Keratinocyte (primary cell): Measurements from ENCODE around the gene NCKAP5. TPM values are rescaled to one million over a fixed set of nuclear protein-coding genes. Genes with fewer than 3 reads are reported as not detected.
A peak's percentile ranks its signal among the peaks of the same experiment; 100 is the strongest.

Source experiments
- DNase-seq: peaks from one replicate; pipeline ENCODE4 v3.0.0-alpha.2; 2011; ENCODE audit warnings: low read depth, missing footprints, low spot score
- FAIRE-seq: peaks from 2 replicates; lab custom pipeline; 2011; peaks lifted over from hg19 to GRCh38; lab: Jason Lieb, UNC
- H2AFZ ChIP-seq: 2 replicates; pipeline ENCODE4 v1.6.0; 2012; ENCODE audit warnings: low read length, control low read depth, inconsistent platforms; ENCODE audit not compliant: control insufficient read depth
- H3K27ac ChIP-seq: 2 replicates; pipeline ENCODE4 v1.5.1; 2011; ENCODE audit warnings: low read length; ENCODE audit not compliant: control insufficient read depth, insufficient read depth
- H3K27me3 ChIP-seq: 3 replicates; pipeline ENCODE4 v1.6.0; 2011; ENCODE audit warnings: low read length; ENCODE audit not compliant: control insufficient read depth, insufficient read depth; ENCODE audit errors: extremely low read depth
- H3K36me3 ChIP-seq, 2 experiments: 2 replicates in 1 of 2; 3 replicates in 1 of 2; pipeline ENCODE4 v1.5.1; 2011; ENCODE audit warnings: low read length in 2 of 2, mild to moderate bottlenecking in 1 of 2; ENCODE audit not compliant: control insufficient read depth in 2 of 2, insufficient read depth in 2 of 2; ENCODE audit errors: extremely low read depth in 1 of 2
- H3K4me1 ChIP-seq: 3 replicates; pipeline ENCODE4 v1.5.1; 2011; ENCODE audit warnings: low read length; ENCODE audit not compliant: control insufficient read depth, insufficient read depth; ENCODE audit errors: extremely low read depth
- H3K4me2 ChIP-seq: 3 replicates; pipeline ENCODE4 v1.6.0; 2011; ENCODE audit warnings: low read depth, low read length; ENCODE audit not compliant: control insufficient read depth, insufficient read depth; ENCODE audit errors: extremely low read depth
- H3K4me3 ChIP-seq, 3 experiments: fragments of 200-600 bp in 1 of 3; sonication (generic) in 1 of 3; 2 replicates in 2 of 3; 3 replicates in 1 of 3; pipeline ENCODE4 v1.5.1; 2011 to 2016; ENCODE audit warnings: low read length in 3 of 3, mild to moderate bottlenecking in 3 of 3, control low read depth in 2 of 3, inconsistent platforms in 1 of 3, low read depth in 1 of 3, mixed read lengths in 1 of 3, mixed run types in 1 of 3, moderate library complexity in 1 of 3; ENCODE audit not compliant: control insufficient read depth in 2 of 3, insufficient read depth in 2 of 3; ENCODE audit errors: extremely low read depth in 1 of 3
- H3K79me2 ChIP-seq: 2 replicates; pipeline ENCODE4 v1.6.0; 2012; ENCODE audit warnings: low read length; ENCODE audit not compliant: control insufficient read depth, insufficient read depth
- H3K9ac ChIP-seq: 3 replicates; pipeline ENCODE4 v1.6.0; 2011; ENCODE audit warnings: low read length; ENCODE audit not compliant: control insufficient read depth, insufficient read depth; ENCODE audit errors: extremely low read depth
- H3K9me1 ChIP-seq: 3 replicates; pipeline ENCODE4 v1.6.0; 2011; ENCODE audit warnings: low read length; ENCODE audit not compliant: control insufficient read depth, insufficient read depth; ENCODE audit errors: extremely low read depth
- H3K9me3 ChIP-seq: 2 replicates; pipeline ENCODE4 v1.5.1; 2012; ENCODE audit warnings: low read depth, low read length; ENCODE audit not compliant: control insufficient read depth
- H4K20me1 ChIP-seq: 3 replicates; pipeline ENCODE4 v1.6.0; 2011; ENCODE audit warnings: low read length; ENCODE audit not compliant: control insufficient read depth, insufficient read depth; ENCODE audit errors: extremely low read depth
- CTCF ChIP-seq, 3 experiments: IDR thresholded peaks in 1 of 3; conservative IDR thresholded peaks in 1 of 3; optimal IDR thresholded peaks in 1 of 3; 2 replicates in 2 of 3; 3 replicates in 1 of 3; pipeline versions ENCODE3 to v1.5.1; 2011; ENCODE audit warnings: low read length in 3 of 3, mild to moderate bottlenecking in 3 of 3, moderate library complexity in 2 of 3, control low read depth in 1 of 3, inconsistent platforms in 1 of 3; ENCODE audit not compliant: insufficient read depth in 2 of 3; ENCODE audit errors: extremely low read depth in 1 of 3
- EZH2 ChIP-seq: IDR thresholded peaks from one replicate; pipeline ENCODE4 v1.6.1; 2012; ENCODE audit warnings: inconsistent platforms, mild to moderate bottlenecking, low read length, moderate library complexity
- dilution Hi-C: fragments of 300-500 bp; cut with MboI; formaldehyde crosslinking; loops from one replicate; pipeline ENCODE4 v1.7.0; 2020; ENCODE audit warnings: low sequenced_read_pairs; ENCODE audit not compliant: extremely low pct_ligation_motif_present
- polyA plus RNA-seq, 5 experiments: library from polyadenylated mRNA; depleted of rRNA in 3 of 5; stranded (reverse) in 3 of 5; stranded (forward) in 1 of 5; unstranded in 1 of 5; fragments of >200 nt; gene quantifications; 1 replicate in 1 of 5; 2 replicates in 3 of 5; 3 replicates in 1 of 5; pipeline versions ENCODE4 v1.2.1 to v1.2.3, GENCODE V29; 2011 to 2012; ENCODE audit warnings: missing spikeins in 2 of 5, low read depth in 1 of 5, low replicate concordance in 1 of 5

NCKAP5 gene
- polyA plus RNA-seq, 1 donor (not counting 4 experiments of a cell fraction or from before 2014, with no cell fraction given): 3.6 TPM

- Histone ChIP-seq H4K20me1 (no peaks in the 10 kb centered on the region), H3K9me3 (no peaks in the 10 kb centered on the region), H2AFZ (no peak overlapping the region), H3K4me2 (no peak overlapping the region), H3K9ac (no peak overlapping the region), H3K36me3 (peaks cover 0 to 3% of the 10 kb centered on the region in 2 experiments), H3K27ac (no peak overlapping the region), H3K27me3 (no peaks in the 10 kb centered on the region), H3K4me1 (peaks cover 17% of the 10 kb centered on the region), H3K9me1 (no peaks in the 10 kb centered on the region), H3K79me2 (no peaks in the 10 kb centered on the region), H3K4me3 (no peak overlapping the region)
- FAIRE-seq (no peak), DNase-seq (no peak)
- TF ChIP-seq EZH2 (no peak), CTCF (optimal IDR thresholded peaks at IDR 0.05 in 1 of 3, IDR thresholded peaks at IDR 0.05 in 1 of 3, conservative IDR thresholded peaks at IDR 0.05 in 1 of 3; ENCODE audit: extremely low read depth in 1 of 3, insufficient read depth in 2 of 3, low read length in 3 of 3) (no peak)
- dilution Hi-C loops: no loop called here
Measured at GRCh38 chr2:133483181-133483580, 85.1 kb downstream of the NCKAP5 start.

- no peak for DNase-seq
- H3K4me3 ChIP-seq: no peak overlapping the region
- no peaks in the 10 kb centered on the region for H3K9me1 ChIP-seq
Measured at GRCh38 chr2:133480707-133481429, 87.4 kb downstream of the NCKAP5 start.

More at GRCh38 chr2:133480707-133481429, 87.4 kb downstream of the NCKAP5 start:
- FAIRE-seq: peak; percentile 69
- Histone ChIP-seq H3K79me2 (no peaks in the 10 kb centered on the region), H2AFZ (no peak overlapping the region), H4K20me1 (no peaks in the 10 kb centered on the region), H3K9me3 (no peaks in the 10 kb centered on the region), H3K4me1 (peaks cover 40% of the 10 kb centered on the region), H3K4me2 (no peak overlapping the region), H3K9ac (peak overlapping the region; percentile 15), H3K27ac (peak overlapping the region; percentile 43), H3K27me3 (no peaks in the 10 kb centered on the region), H3K36me3 (peaks cover 0 to 2% of the 10 kb centered on the region in 2 experiments)
- TF ChIP-seq EZH2 (no peak), CTCF (optimal IDR thresholded peaks at IDR 0.05 in 1 of 3, IDR thresholded peaks at IDR 0.05 in 1 of 3, conservative IDR thresholded peaks at IDR 0.05 in 1 of 3; ENCODE audit: extremely low read depth in 1 of 3, insufficient read depth in 2 of 3, low read length in 3 of 3) (no peak)
- dilution Hi-C loops: no loop called here
